ENCODE measurements around the gene ELAC2. TPM values are rescaled to one million over a fixed set of nuclear protein-coding genes. Genes with fewer than 3 reads are reported as not detected.
A peak's percentile ranks its signal among the peaks of the same experiment; 100 is the strongest.

ELAC2 gene
- total and polyA plus RNA-seq, 10 of the 15 experiments (the other 5 are each of a cell fraction or from before 2014, with no cell fraction given), result 5.1 to 146 (median 79.4) TPM

- TF ChIP-seq TCF12 (IDR thresholded peaks at IDR 0.05; ENCODE audit: low read depth, low read length) (0 out of 2 replicates have a peak, but pooled peaks have one; percentile 8), TBL1XR1 (IDR thresholded peaks at IDR 0.05; ENCODE audit: low read depth, low read length) (peak; percentile 27; the same call in 1 of the 2 replicates), FOS (IDR thresholded peaks at IDR 0.05; ENCODE audit: borderline replicate concordance, extremely low read depth, insufficient read length) (peak; percentile 66), E4F1 (IDR thresholded peaks at IDR 0.05; ENCODE audit: borderline replicate concordance, partially characterized antibody) (peak; percentile 70), MLLT1 (IDR thresholded peaks at IDR 0.05) (peak; percentile 60; the same call in 1 of the 2 replicates), WRNIP1 (IDR thresholded peaks at IDR 0.05; ENCODE audit: borderline replicate concordance, low read depth, low read length) (no peak), JUNB (IDR thresholded peaks at IDR 0.05) (no peak), ATF3 (IDR thresholded peaks at IDR 0.05; ENCODE audit: borderline replicate concordance, extremely low read depth, low read depth, low read length) (no peak), STAT3 (IDR thresholded peaks at IDR 0.05; ENCODE audit: low read depth, low read length) (no peak)
These were observed at the start of gene ELAC2 (continued) for GRCh38 chr17:13017655-13018459.

Measured in GM12878 (cell line).